PC-9 (cell line): ENCODE data around the gene TRIM5. TPM values are rescaled to one million over a fixed set of nuclear protein-coding genes. Genes with fewer than 3 reads are reported as not detected.

Source experiments
- BruUV-seq: library from RNA; stranded (reverse); fragments of 400-500 nt; replicated peaks from 2 replicates; lab custom pipeline; 2021; lab: Mats Ljungman, UMichigan
- CTCF ChIA-PET: fragments of 300-600 bp; sonication (Branson Sonifier 250); formaldehyde crosslinking; loops from one replicate; lab custom pipeline; 2022; ENCODE audit warnings: antibody characterized with exemption; lab: Charles Lee
- POLR2A ChIA-PET: fragments of 300-600 bp; sonication (Branson Sonifier 250); formaldehyde crosslinking; loops from one replicate; lab custom pipeline; 2022; ENCODE audit warnings: antibody characterized with exemption; ENCODE audit not compliant: unreplicated experiment; lab: Charles Lee
- DNase-seq, 2 experiments: peaks; one replicate each; pipeline versions ENCODE4 v3.0.0 to v3.0.0-alpha.2; 2015 to 2022; ENCODE audit warnings: mixed read lengths in 1 of 2
- H2AFZ ChIP-seq: fragments of 200-600 bp; sonication (generic); 2 replicates; pipeline ENCODE4 v1.8.1; 2017; ENCODE audit warnings: antibody characterized with exemption
- H3F3A ChIP-seq: fragments of 200-600 bp; sonication (generic); 2 replicates; pipeline ENCODE4 v1.8.1; 2017; ENCODE audit warnings: antibody characterized with exemption, mild to moderate bottlenecking, low read depth; ENCODE audit not compliant: insufficient read depth
- H3K27ac ChIP-seq: fragments of 200-600 bp; sonication (generic); 2 replicates; pipeline ENCODE4 v1.6.1; 2016; ENCODE audit warnings: mixed run types
- H3K27me3 ChIP-seq: fragments of 200-600 bp; sonication (generic); 2 replicates; pipeline ENCODE4 v1.6.1; 2016; ENCODE audit warnings: low read depth, mixed run types; ENCODE audit not compliant: insufficient read depth
- H3K36me3 ChIP-seq: fragments of 200-600 bp; sonication (generic); 2 replicates; pipeline ENCODE4 v1.6.1; 2016; ENCODE audit warnings: low read depth, mixed run types
- H3K4me1 ChIP-seq: fragments of 200-600 bp; sonication (generic); replicated peaks from 2 replicates; pipeline ENCODE4 v1.6.1; 2016; ENCODE audit warnings: mixed run types; ENCODE audit not compliant: insufficient read depth
- H3K4me2 ChIP-seq: fragments of 200-600 bp; sonication (generic); 2 replicates; pipeline ENCODE4 v1.6.1; 2017; ENCODE audit warnings: mixed run types
- H3K4me3 ChIP-seq: fragments of 200-600 bp; sonication (generic); 2 replicates; pipeline ENCODE4 v1.6.1; 2016; ENCODE audit warnings: mixed run types
- H3K79me2 ChIP-seq: fragments of 200-600 bp; sonication (generic); 2 replicates; pipeline ENCODE4 v1.6.1; 2017; ENCODE audit warnings: low read depth, mixed run types
- H3K9me2 ChIP-seq: fragments of 200-600 bp; sonication (generic); 2 replicates; pipeline ENCODE4 v1.8.1; 2017; ENCODE audit warnings: mild to moderate bottlenecking; ENCODE audit not compliant: insufficient read depth
- H3K9me3 ChIP-seq: fragments of 200-600 bp; sonication (generic); 2 replicates; pipeline ENCODE4 v1.8.1; 2016; ENCODE audit warnings: low read depth; ENCODE audit not compliant: insufficient read depth
- H4K20me1 ChIP-seq: fragments of 200-600 bp; sonication (generic); 2 replicates; pipeline ENCODE4 v1.8.1; 2017; ENCODE audit not compliant: insufficient read depth
- CTCF ChIP-seq: fragments of 200-600 bp; sonication (generic); conservative IDR thresholded peaks from 2 replicates; pipeline ENCODE4 v1.6.1; 2017; ENCODE audit warnings: mixed run types, antibody characterized with exemption, mild to moderate bottlenecking, moderate library complexity
- EZH2 ChIP-seq: fragments of 200-600 bp; sonication (generic); IDR thresholded peaks from 2 replicates; pipeline ENCODE4 v1.8.0; 2017; ENCODE audit warnings: antibody characterized with exemption, low read depth
- intact Hi-C: fragments of 100-400 bp; cut with micrococcal nuclease; formaldehyde crosslinking; loops from one replicate; pipeline ENCODE4 v1.10.0; 2022; ENCODE audit not compliant: unreplicated experiment
- total RNA-seq: library from RNA; stranded (reverse); gene quantifications from 2 replicates; pipeline ENCODE4 v1.2.3, GENCODE V29; 2021

TRIM5 gene
- total RNA-seq, 1 experiment from 2014 or later = 20.5 TPM

- BruUV-seq = no TSS peak
Measured at GRCh38 chr11:5646139-5646538, 38.7 kb downstream of the TRIM5 start.

GRCh38 chr11:5643585-5643984, 41.3 kb downstream of the TRIM5 start:
- POLR2A ChIA-PET = no interaction called here
- Histone ChIP-seq H3K27ac (no peak overlapping the region), H3K79me2 (no peaks in the 10 kb centered on the region), H3K4me2 (no peak overlapping the region), H2AFZ (no peak overlapping the region), H3K4me3 (no peak overlapping the region), H3K36me3 (no peaks in the 10 kb centered on the region), H3K9me2 (no peaks in the 10 kb centered on the region), H3K4me1 (no peaks in the 10 kb centered on the region), H3K9me3 (no peaks in the 10 kb centered on the region), H3F3A (no peaks in the 10 kb centered on the region), H3K27me3 (no peaks in the 10 kb centered on the region), H4K20me1 (no peaks in the 10 kb centered on the region)
- no peak for TF ChIP-seq CTCF
- no TSS peak for BruUV-seq
- DNase-seq = no peak
- CTCF ChIA-PET = no interaction called here
- intact Hi-C loops = no loop called here

More at GRCh38 chr11:5646139-5646538, 38.7 kb downstream of the TRIM5 start:
- no peaks in the 10 kb centered on the region for H3F3A ChIP-seq
- H3K36me3 ChIP-seq = no peaks in the 10 kb centered on the region
- ChIA-PET CTCF (no interaction called here), POLR2A (no interaction called here)
- no peaks in the 10 kb centered on the region for H3K4me1 ChIP-seq
- no peaks in the 10 kb centered on the region for H3K27me3 ChIP-seq
- H2AFZ ChIP-seq = no peak overlapping the region
- H3K4me3 ChIP-seq = no peak overlapping the region
- TF ChIP-seq EZH2 = no peak
- TF ChIP-seq CTCF = no peak
- DNase-seq = no peak
- H3K27ac ChIP-seq = no peak overlapping the region
- no peaks in the 10 kb centered on the region for H3K79me2 ChIP-seq
- H3K4me2 ChIP-seq = no peak overlapping the region
- H3K9me3 ChIP-seq = no peaks in the 10 kb centered on the region
- intact Hi-C loops = no loop called here
- H3K9me2 ChIP-seq = no peaks in the 10 kb centered on the region
- no peaks in the 10 kb centered on the region for H4K20me1 ChIP-seq

GRCh38 chr11:5639953-5640352, 44.9 kb downstream of the TRIM5 start:
- Histone ChIP-seq H3K9me3 (no peaks in the 10 kb centered on the region), H4K20me1 (no peaks in the 10 kb centered on the region), H3K9me2 (no peaks in the 10 kb centered on the region), H3K36me3 (no peaks in the 10 kb centered on the region), H3K27ac (no peak overlapping the region), H3F3A (no peaks in the 10 kb centered on the region), H2AFZ (no peak overlapping the region), H3K79me2 (no peaks in the 10 kb centered on the region), H3K4me1 (no peaks in the 10 kb centered on the region), H3K27me3 (no peaks in the 10 kb centered on the region), H3K4me3 (no peak overlapping the region), H3K4me2 (no peak overlapping the region)
- CTCF ChIA-PET = no interaction called here
- no peak for DNase-seq
- POLR2A ChIA-PET = no interaction called here
- intact Hi-C loops = no loop called here
- TF ChIP-seq EZH2 (no peak), CTCF (no peak)
- no TSS peak for BruUV-seq
